K562 (cell line): ENCODE data around the gene ERCC1. TPM values are rescaled to one million over a fixed set of nuclear protein-coding genes. Genes with fewer than 3 reads are reported as not detected.

Source experiments
- ATAC-seq: fragments of 200-7000 bp; cut with Tn5 transposase; 3 replicates; pipeline ENCODE4 v1.9.1; 2020; ENCODE audit warnings: moderate library complexity
- BruUV-seq: library from RNA; stranded (reverse); fragments of 400-500 nt; replicated peaks from 2 replicates; lab custom pipeline; 2021; lab: Mats Ljungman, UMichigan
- CTCF ChIA-PET: fragments of 300-600 bp; formaldehyde crosslinking; extraction: SDS; loops from one replicate; lab custom pipeline; 2021; ENCODE audit warnings: low intra/inter-chr PET ratio; lab: Yijun Ruan, JAX
- POLR2A ChIA-PET: fragments of 300-600, 350-650 bp; sonication (Branson Sonifier 250); formaldehyde crosslinking; extraction: SDS; loops from one replicate; lab custom pipeline; 2021; ENCODE audit warnings: antibody characterized with exemption, inconsistent platforms; lab: Yijun Ruan, JAX
- DNase-seq, 4 experiments: peaks; one replicate each; pipeline versions ENCODE4 v3.0.0 to v3.0.0-alpha.2; 2011 to 2018; ENCODE audit warnings: low spot score in 3 of 4, mixed read lengths in 3 of 4; ENCODE audit errors: extremely low read depth in 1 of 4
- FAIRE-seq: peaks from 2 replicates; lab custom pipeline; 2011; peaks lifted over from hg19 to GRCh38; lab: Jason Lieb, UNC
- H2AFZ ChIP-seq: 2 replicates; pipeline ENCODE4 v1.6.0; 2011; ENCODE audit warnings: low read depth, low read length, control low read depth, inconsistent platforms
- H3K27ac ChIP-seq: fragments of 200-600 bp; 3 replicates; pipeline ENCODE4 v1.8.0; 2011; ENCODE audit warnings: low read depth, mild to moderate bottlenecking, control low read depth, inconsistent platforms, low read length, moderate library complexity, mixed read lengths; ENCODE audit errors: extremely low read depth
- H3K27me3 ChIP-seq, 2 experiments: fragments of 300-600 bp in 1 of 2; 2 replicates in 1 of 2; 3 replicates in 1 of 2; pipeline versions ENCODE4 v1.6.0 to v1.8.0; 2011; ENCODE audit warnings: inconsistent platforms in 2 of 2, low read length in 2 of 2, mild to moderate bottlenecking in 1 of 2, mixed read lengths in 1 of 2, moderate library complexity in 1 of 2; ENCODE audit not compliant: control insufficient read depth in 2 of 2, insufficient read depth in 2 of 2
- H3K36me3 ChIP-seq: fragments of 300-600 bp; 3 replicates; pipeline ENCODE4 v1.8.0; 2011; ENCODE audit warnings: mild to moderate bottlenecking, low read length, inconsistent platforms; ENCODE audit not compliant: control insufficient read depth, insufficient read depth
- H3K4me1 ChIP-seq, 2 experiments: fragments of 200-600 bp in 1 of 2; replicated peaks in 1 of 2; 2 replicates in 1 of 2; 3 replicates in 1 of 2; pipeline versions ENCODE4 v1.5.1 to v1.8.0; 2011; ENCODE audit warnings: inconsistent platforms in 2 of 2, low read length in 2 of 2, mild to moderate bottlenecking in 1 of 2, mixed read lengths in 1 of 2, moderate library complexity in 1 of 2; ENCODE audit not compliant: control insufficient read depth in 2 of 2, insufficient read depth in 2 of 2
- H3K4me2 ChIP-seq: 2 replicates; pipeline ENCODE4 v1.6.1; 2011; ENCODE audit warnings: low read length, control low read depth, inconsistent platforms, mixed read lengths; ENCODE audit not compliant: insufficient read depth
- H3K4me3 ChIP-seq: fragments of 200-600 bp; sonication (generic), shearing (Covaris generic); 2 replicates; pipeline ENCODE4 v1.5.1; 2016; ENCODE audit warnings: control low read depth, inconsistent platforms
- H3K79me2 ChIP-seq: fragments of 200-600 bp; 3 replicates; pipeline ENCODE4 v1.8.0; 2011; ENCODE audit warnings: low read length, inconsistent platforms; ENCODE audit not compliant: control insufficient read depth, insufficient read depth
- H3K9ac ChIP-seq, 2 experiments: 2 replicates each; pipeline versions ENCODE4 v1.6.0 to v1.6.1; 2011; ENCODE audit warnings: low read depth in 2 of 2, low read length in 2 of 2, control low read depth in 1 of 2, inconsistent platforms in 1 of 2, mild to moderate bottlenecking in 1 of 2, mixed read lengths in 1 of 2; ENCODE audit not compliant: insufficient read depth in 1 of 2
- H3K9me1 ChIP-seq: one replicate; pipeline ENCODE4 v1.6.0; 2011; ENCODE audit warnings: inconsistent platforms, mild to moderate bottlenecking, low read length, moderate library complexity; ENCODE audit not compliant: control insufficient read depth, insufficient read depth
- H3K9me3 ChIP-seq: replicated peaks from 2 replicates; pipeline ENCODE4 v1.5.1; 2011; ENCODE audit warnings: low read depth, low read length, inconsistent platforms; ENCODE audit not compliant: control insufficient read depth, insufficient read depth
- H4K20me1 ChIP-seq: replicated peaks from 2 replicates; pipeline ENCODE4 v1.6.1; 2011; ENCODE audit warnings: low read length, inconsistent platforms, mixed read lengths; ENCODE audit not compliant: control insufficient read depth, insufficient read depth
- CTCF ChIP-seq, 3 experiments: IDR thresholded peaks in 2 of 3; conservative IDR thresholded peaks in 1 of 3; 2 replicates each; pipeline ENCODE4 v1.5.1; 2011 to 2012; ENCODE audit warnings: low read length in 3 of 3, mild to moderate bottlenecking in 3 of 3, control low read depth in 2 of 3, improper control_type of control experiment in 1 of 3, inconsistent platforms in 1 of 3, low read depth in 1 of 3, mixed read lengths in 1 of 3, moderate library complexity in 1 of 3; ENCODE audit not compliant: insufficient read depth in 2 of 3
- ELF1 ChIP-seq: fragments of 200-800 bp; sonication (Bioruptor generic); IDR thresholded peaks from 2 replicates; pipeline ENCODE4 v1.6.1; 2016; ENCODE audit warnings: missing genetic modification characterization, missing compliant biosample characterization
- GABPB1 ChIP-seq: sonication (generic); formaldehyde crosslinking; IDR thresholded peaks from 2 replicates; pipeline ENCODE4 v1.8.0; 2022; ENCODE audit warnings: mild to moderate bottlenecking, missing genetic modification reagents
- GMEB1 ChIP-seq: fragments of 250-450 bp; sonication (Bioruptor Pico); IDR thresholded peaks from 2 replicates; pipeline ENCODE4 v1.4.0; 2020; ENCODE audit warnings: mild to moderate bottlenecking
- HIVEP1 ChIP-seq: fragments of 250-450 bp; sonication (Bioruptor Pico); IDR thresholded peaks from 2 replicates; pipeline ENCODE4 v1.4.0; 2020; ENCODE audit warnings: mild to moderate bottlenecking
- KAT7 ChIP-seq: sonication (generic); formaldehyde crosslinking; IDR thresholded peaks from 2 replicates; pipeline ENCODE4 v1.8.0; 2022; ENCODE audit warnings: missing genetic modification reagents, mild to moderate bottlenecking, borderline replicate concordance
- NELFE ChIP-seq: IDR thresholded peaks from 2 replicates; pipeline ENCODE4 v1.6.1; 2011; ENCODE audit warnings: mild to moderate bottlenecking; ENCODE audit not compliant: insufficient read depth, insufficient read length
- POLR2A ChIP-seq: fragments of 450-650 bp; conservative IDR thresholded peaks from 2 replicates; pipeline ENCODE4 v1.6.1; 2016
- RBFOX2 ChIP-seq: fragments of 200-400 bp; formaldehyde crosslinking; IDR thresholded peaks from 2 replicates; pipeline ENCODE4 v1.6.1; 2017; ENCODE audit warnings: low read depth, mild to moderate bottlenecking, low read length, moderate library complexity
- SETDB1 ChIP-seq: IDR thresholded peaks from one replicate; pipeline ENCODE4 v1.6.1; 2012; ENCODE audit warnings: low read length, control low read depth, inconsistent platforms
- TBL1XR1 ChIP-seq, 2 experiments: IDR thresholded peaks; 2 replicates each; pipeline ENCODE4 v1.6.1; 2012; ENCODE audit warnings: improper control_type of control experiment in 2 of 2, low read length in 2 of 2, mild to moderate bottlenecking in 1 of 2
- TOE1 ChIP-seq, 2 experiments: fragments of 450-650 bp in 1 of 2; sonication (generic) in 1 of 2; formaldehyde crosslinking in 1 of 2; IDR thresholded peaks; 2 replicates each; pipeline versions ENCODE4 v1.7.1 to v1.8.0; 2016 to 2022; ENCODE audit warnings: borderline replicate concordance in 2 of 2, mild to moderate bottlenecking in 2 of 2, antibody characterized with exemption in 1 of 2, inconsistent platforms in 1 of 2, low read depth in 1 of 2, missing genetic modification reagents in 1 of 2, moderate library complexity in 1 of 2
- ZC3H4 ChIP-seq: sonication (generic); formaldehyde crosslinking; IDR thresholded peaks from 2 replicates; pipeline ENCODE4 v1.9.0; 2021; ENCODE audit warnings: missing genetic modification reagents, borderline replicate concordance
- ZFP1 ChIP-seq: fragments of 450-650 bp; formaldehyde crosslinking; IDR thresholded peaks from 2 replicates; pipeline ENCODE4 v1.4.0; 2020; ENCODE audit warnings: mild to moderate bottlenecking, mixed read lengths
- ZNF639 ChIP-seq, 2 experiments: fragments of 200-800 bp in 1 of 2; sonication (Bioruptor generic) in 1 of 2; sonication (generic) in 1 of 2; formaldehyde crosslinking in 1 of 2; IDR thresholded peaks in 1 of 2; conservative IDR thresholded peaks in 1 of 2; 2 replicates each; pipeline versions ENCODE4 v1.5.0 to v1.6.1; 2016 to 2020; ENCODE audit warnings: missing compliant biosample characterization in 1 of 2, missing genetic modification characterization in 1 of 2, missing genetic modification reagents in 1 of 2
- ZNF77 ChIP-seq: fragments of 250-450 bp; sonication (Bioruptor Pico); IDR thresholded peaks from 2 replicates; pipeline ENCODE4 v1.5.0; 2020
- WGBS: fragments of 100-300 bp; shearing (Covaris generic); methylation state at CpG from one replicate; pipeline ENCODE4 v1.1.6; 2016; ENCODE audit warnings: low coverage, mixed read lengths; ENCODE audit not compliant: insufficient coverage; ENCODE audit errors: missing lambda C conversion rate; 5-methylcytosine and 5-hydroxymethylcytosine counted together
- in situ Hi-C: fragments of 300-500 bp; cut with MboI; formaldehyde crosslinking; loops from 4 replicates; pipeline ENCODE4 v1.15.0; 2018; ENCODE audit warnings: inconsistent platforms, mixed read lengths
- intact Hi-C: fragments of 100-400 bp; cut with micrococcal nuclease; formaldehyde crosslinking; loops from 2 replicates; pipeline ENCODE4 v1.14.2; 2022
- polyA plus RNA-seq, 8 experiments: library from polyadenylated mRNA; depleted of rRNA in 4 of 8; stranded (reverse) in 5 of 8; unstranded in 3 of 8; fragments of >200 nt; fragmentation: Nextera tagmentation in 2 of 8; fragmentation: Illumina TruSeq in 1 of 8; extraction: Ambion mirVana in 2 of 8; extraction: Trizol in 1 of 8; gene quantifications; 2 replicates each; pipeline versions ENCODE4 v1.2.1 to v1.2.3, GENCODE V29; 2011 to 2014; ENCODE audit warnings: inconsistent platforms in 1 of 8, missing spikeins in 1 of 8
- total RNA-seq, 7 experiments: library from RNA; depleted of rRNA in 6 of 7; stranded (reverse); fragments of >200 nt in 6 of 7; fragmentation: Illumina TruSeq in 2 of 7; extraction: Trizol in 2 of 7; gene quantifications; 2 replicates each; pipeline versions ENCODE4 v1.2.1 to v1.2.3, GENCODE V29; 2011 to 2021; ENCODE audit warnings: low replicate concordance in 1 of 7

ERCC1 gene
- total and polyA plus RNA-seq, 9 of the 15 experiments (the other 6 are each of a cell fraction or from before 2014, with no cell fraction given): 9.3 to 92.6 (median 60.0) TPM

- DNase-seq (peak in 1 of 4 experiments; percentile 32), ATAC-seq (no peak), FAIRE-seq (no peak)
- Histone ChIP-seq H3K79me2 (no peaks in the 10 kb centered on the region), H3K9ac (peak overlapping the region; percentile 87 to 97), H4K20me1 (no peaks in the 10 kb centered on the region), H3K9me3 (no peaks in the 10 kb centered on the region), H3K4me1 (peaks cover 21 to 53% of the 10 kb centered on the region in 2 experiments; a peak in 4 of 5 replicates), H3K4me2 (peak overlapping the region; percentile 99), H3K36me3 (no peaks in the 10 kb centered on the region), H3K9me1 (no peaks in the 10 kb centered on the region), H2AFZ (peak overlapping the region; percentile 98), H3K4me3 (peak overlapping the region; percentile 88), H3K27me3 (no peaks in the 10 kb centered on the region), H3K27ac (peak overlapping the region; percentile 88; the same call in 1 of the 3 replicates)
- TSS peak; percentile 90 for BruUV-seq
- CTCF ChIA-PET: interaction anchor here (2.8 kb wide), 1 partner anchor 29 kb away, joined by 11 read pairs; no protein-coding TSS in a partner anchor
- WGBS: 3% methylated on average over 31 of the region's 31 CpGs
- POLR2A ChIA-PET: interaction anchor here (0.6 to 4.1 kb wide), 16 partner anchors 10 to 297 kb away, joined by 3 to 51 read pairs (median 4); partner anchors contain the start of gene ERCC1
- intact Hi-C loops: no loop called here
- in situ Hi-C loops: no loop called here
- TF ChIP-seq TBL1XR1 (IDR thresholded peaks at IDR 0.05; ENCODE audit: low read length in 2 of 2): 0 out of 4 replicates have a peak, but pooled peaks of 1 of the 2 experiments have one; percentile 46
- no peak for TF ChIP-seq ZFP1 (CRISPR knock-in tag)
- TF ChIP-seq ZNF77 (CRISPR knock-in tag): no peak
- no peak for TF ChIP-seq GMEB1 (CRISPR knock-in tag)
- 0 out of 4 replicates have a peak, but pooled peaks of 1 of the 2 experiments have one; percentile 23 for TF ChIP-seq ZNF639 (CRISPR knock-in tag; conservative IDR thresholded peaks at IDR 0.05 in 1 of 2, IDR thresholded peaks at IDR 0.05 in 1 of 2)
- TF ChIP-seq GABPB1 (CRISPR knock-in tag): 0 out of 2 replicates have a peak, but pooled peaks have one; percentile 10
- peak; percentile 20; the same call in 1 of the 2 replicates for TF ChIP-seq POLR2A
- no peak for TF ChIP-seq HIVEP1
- no peak for TF ChIP-seq TOE1 (IDR thresholded peaks at IDR 0.05; ENCODE audit: borderline replicate concordance)
- 0 out of 2 replicates have a peak, but pooled peaks have one; percentile 25 for TF ChIP-seq TOE1 (CRISPR knock-in tag; IDR thresholded peaks at IDR 0.05; ENCODE audit: borderline replicate concordance, low read depth)
- TF ChIP-seq ZC3H4 (CRISPR knock-in tag): peak; percentile 98
- TF ChIP-seq NELFE: no peak
- TF ChIP-seq ELF1: 0 out of 2 replicates have a peak, but pooled peaks have one; percentile 4
- no peak for TF ChIP-seq SETDB1
- peak; percentile 67 for TF ChIP-seq RBFOX2
- TF ChIP-seq CTCF (IDR thresholded peaks at IDR 0.05 in 2 of 3, conservative IDR thresholded peaks at IDR 0.05 in 1 of 3; ENCODE audit: insufficient read depth in 2 of 3, low read depth in 1 of 3, low read length in 3 of 3): 0 out of 6 replicates have a peak, but pooled peaks of 1 of the 3 experiments have one; percentile 26
- peak; percentile 49; the same call in 1 of the 2 replicates for TF ChIP-seq KAT7 (CRISPR knock-in tag)
Observed at GRCh38 chr19:45468159-45468651, 44.5 kb upstream of the ERCC1 start.
